Measurements from ENCODE around the gene DNMT3B. TPM values are rescaled to one million over a fixed set of nuclear protein-coding genes. Genes with fewer than 3 reads are reported as not detected.

DNMT3B gene
- total RNA-seq, 4 donors from 2014 or later: 0.22 to 2.1 (median 0.85) TPM; not detected in 1

GRCh38 chr20:32798046-32798981, 36.1 kb downstream of the DNMT3B start:
- no peak for TF ChIP-seq CTCF (IDR thresholded peaks at IDR 0.05; ENCODE audit: low read depth)

- TF ChIP-seq CTCF (IDR thresholded peaks at IDR 0.05; ENCODE audit: low read depth): no peak
These were observed 40.9 kb downstream of the DNMT3B start for GRCh38 chr20:32803092-32803491.

- no peak for TF ChIP-seq CTCF (IDR thresholded peaks at IDR 0.05; ENCODE audit: low read depth)
These were observed 42.0 kb downstream of the DNMT3B start for GRCh38 chr20:32804022-32804715.

GRCh38 chr20:32804817-32805216, 42.6 kb downstream of the DNMT3B start:
- no peak for TF ChIP-seq CTCF (IDR thresholded peaks at IDR 0.05; ENCODE audit: low read depth)

GRCh38 chr20:32805721-32806120, 43.5 kb downstream of the DNMT3B start:
- no peak for TF ChIP-seq CTCF (IDR thresholded peaks at IDR 0.05; ENCODE audit: low read depth)

- no peak for TF ChIP-seq CTCF (IDR thresholded peaks at IDR 0.05; ENCODE audit: low read depth)
These were observed 44.2 kb downstream of the DNMT3B start for GRCh38 chr20:32806356-32806755.

- TF ChIP-seq CTCF (IDR thresholded peaks at IDR 0.05; ENCODE audit: low read depth): no peak
These were observed 45.5 kb downstream of the DNMT3B start for GRCh38 chr20:32807706-32808105.
